Left renal pelvis (tissue), 4 donors: ENCODE data around the gene PGC. TPM values are rescaled to one million over a fixed set of nuclear protein-coding genes. Genes with fewer than 3 reads are reported as not detected.

ENCODE experiments used
- DNase-seq, 4 donors: peaks; one replicate each; pipeline ENCODE4 v3.0.0-alpha.2; 2013; ENCODE audit warnings: low read depth in 4 of 4, low spot score in 3 of 4
- polyA plus RNA-seq, 4 donors: library from polyadenylated mRNA; unstranded; fragments of 120-200 nt; gene quantifications; one replicate each; pipeline ENCODE4 v1.2.1, GENCODE V29; 2013; ENCODE audit not compliant: insufficient read length in 4 of 4

The PGC gene
- polyA plus RNA-seq, 4 donors = 0.26 TPM; not detected in 3

DNA sequence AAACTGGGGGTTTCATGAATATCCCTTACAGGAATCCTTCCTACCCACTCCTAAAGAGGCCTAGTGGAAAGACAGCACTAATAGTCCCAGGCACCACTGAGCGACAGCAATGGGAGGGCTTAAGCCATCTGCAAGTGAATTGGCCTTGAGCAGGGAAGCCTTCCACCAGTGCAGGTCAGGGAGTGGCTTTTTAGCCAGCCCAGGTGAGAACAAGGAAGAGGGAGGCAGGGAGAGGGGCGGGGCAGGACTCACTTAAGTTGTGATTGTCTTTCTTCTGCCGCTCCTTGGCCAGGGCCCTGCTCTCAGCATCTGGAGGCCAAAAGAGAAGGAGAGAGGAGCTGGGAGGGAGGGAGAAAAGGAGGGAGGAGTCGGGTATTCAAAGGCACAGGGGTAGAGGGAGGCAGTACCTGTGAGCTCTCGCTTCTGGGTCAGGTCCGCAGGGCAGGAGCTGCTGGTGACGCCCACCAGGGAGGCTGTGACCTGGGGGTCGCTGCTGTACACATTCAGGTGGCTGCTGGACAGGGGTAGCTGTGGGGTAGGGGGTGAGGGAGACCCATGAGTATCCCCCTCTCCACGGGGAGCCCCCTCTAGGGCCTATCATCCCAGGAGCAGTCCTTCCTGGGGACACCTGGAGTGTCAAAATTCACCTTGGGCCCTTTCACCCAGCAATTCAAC lies 59.6 kb downstream of the PGC start:
- DNase-seq = no peak

Other genes with a start within 250 kb of the PGC start
- gene FOXP4, start 201.0 kb downstream of the PGC start, polyA plus RNA-seq = 10 to 100 TPM; 29.0 to 93.5 (median 39.0) TPM
- gene MDFI, start 108.9 kb downstream of the PGC start, polyA plus RNA-seq = 10 to 100 TPM; 30.5 to 98.0 (median 44.4) TPM
- 10 to 100 TPM in 1 of 4 donors, 1 to 10 TPM in 3; 4.5 to 10.2 (median 9.1) TPM for gene TFEB, start 11.8 kb downstream of the PGC start, polyA plus RNA-seq
- gene FRS3, start 32.5 kb upstream of the PGC start, polyA plus RNA-seq = 1 to 10 TPM; 5.0 to 8.4 (median 6.3) TPM
- gene PRICKLE4, start 33.4 kb upstream of the PGC start, polyA plus RNA-seq = 10 to 100 TPM in 1 of 4 donors, 1 to 10 TPM in 3; 4.2 to 10.8 (median 5.1) TPM
- gene TOMM6, start 40.3 kb upstream of the PGC start, polyA plus RNA-seq = 100 to 1,000 TPM; 163 to 259 (median 227) TPM
- gene USP49, start 148.0 kb upstream of the PGC start, polyA plus RNA-seq = 10 to 100 TPM; 11.4 to 15.3 (median 11.9) TPM
- gene MED20, start 173.7 kb upstream of the PGC start, polyA plus RNA-seq = 10 to 100 TPM; 22.6 to 42.0 (median 39.8) TPM
- gene BYSL, start 174.1 kb upstream of the PGC start, polyA plus RNA-seq = 10 to 100 TPM; 18.8 to 29.2 (median 26.5) TPM
- 10 to 100 TPM; 24.3 to 31.4 (median 26.9) TPM for gene CCND3, start 194.4 kb upstream of the PGC start, polyA plus RNA-seq